K562 (cell line): ENCODE data around the gene SNX17. TPM values are rescaled to one million over a fixed set of nuclear protein-coding genes. Genes with fewer than 3 reads are reported as not detected.
A peak's percentile ranks its signal among the peaks of the same experiment; 100 is the strongest.

Experiments used
- ARID1B ChIP-seq: fragments of 450-650 bp; IDR thresholded peaks from 2 replicates; pipeline ENCODE4 v1.6.1; 2016; ENCODE audit warnings: antibody characterized with exemption, mild to moderate bottlenecking, inconsistent platforms
- CTCF ChIP-seq, 3 experiments: IDR thresholded peaks in 2 of 3; conservative IDR thresholded peaks in 1 of 3; 2 replicates each; pipeline ENCODE4 v1.5.1; 2011 to 2012; ENCODE audit warnings: low read length in 3 of 3, mild to moderate bottlenecking in 3 of 3, control low read depth in 2 of 3, improper control_type of control experiment in 1 of 3, inconsistent platforms in 1 of 3, low read depth in 1 of 3, mixed read lengths in 1 of 3, moderate library complexity in 1 of 3; ENCODE audit not compliant: insufficient read depth in 2 of 3
- KDM5B ChIP-seq: fragments of 200-600 bp; sonication (generic); IDR thresholded peaks from 2 replicates; pipeline ENCODE4 v1.6.1; 2012; ENCODE audit warnings: low read depth, mild to moderate bottlenecking, moderate library complexity, low read length, control low read depth, inconsistent platforms; ENCODE audit not compliant: insufficient replicate concordance
- MEF2D ChIP-seq: conservative IDR thresholded peaks from 2 replicates; pipeline ENCODE4 v1.6.1; 2016; ENCODE audit warnings: low read depth, missing genetic modification characterization, missing compliant biosample characterization
- MYC ChIP-seq, 2 experiments: fragments of 250-450 bp in 1 of 2; sonication (Bioruptor Pico) in 1 of 2; IDR thresholded peaks; 2 replicates each; pipeline versions ENCODE4 v1.5.1 to v1.6.1; 2012 to 2021; ENCODE audit warnings: low read depth in 2 of 2, borderline replicate concordance in 1 of 2, improper control_type of control experiment in 1 of 2, low read length in 1 of 2, mild to moderate bottlenecking in 1 of 2, moderate library complexity in 1 of 2
- NR2C1 ChIP-seq, 2 experiments: fragments of 450-650 bp; IDR thresholded peaks; 2 replicates each; pipeline ENCODE4 v1.6.1; 2017; ENCODE audit warnings: mild to moderate bottlenecking in 2 of 2, antibody characterized with exemption in 1 of 2, inconsistent platforms in 1 of 2, missing compliant biosample characterization in 1 of 2, missing genetic modification characterization in 1 of 2
- OTX1 ChIP-seq: fragments of 450-650 bp; formaldehyde crosslinking; IDR thresholded peaks from 2 replicates; pipeline ENCODE4 v1.4.0; 2022; ENCODE audit warnings: mild to moderate bottlenecking
- SAP30 ChIP-seq: fragments of 200-600 bp; sonication (generic); IDR thresholded peaks from 2 replicates; pipeline ENCODE4 v1.6.1; 2012; ENCODE audit warnings: borderline replicate concordance, low read depth, mild to moderate bottlenecking, moderate library complexity, low read length, control low read depth, inconsistent platforms; ENCODE audit not compliant: insufficient read depth, poor library complexity, severe bottlenecking
- SFPQ ChIP-seq: fragments of 200-400 bp; formaldehyde crosslinking; IDR thresholded peaks from 2 replicates; pipeline ENCODE4 v1.6.1; 2017; ENCODE audit warnings: mild to moderate bottlenecking, low read depth, low read length, moderate library complexity
- ZNF780A ChIP-seq: fragments of 250-450 bp; sonication (Bioruptor Pico); IDR thresholded peaks from 2 replicates; pipeline ENCODE4 v1.5.0; 2021; ENCODE audit warnings: mild to moderate bottlenecking
- polyA plus RNA-seq, 8 experiments: library from polyadenylated mRNA; depleted of rRNA in 4 of 8; stranded (reverse) in 5 of 8; unstranded in 3 of 8; fragments of >200 nt; fragmentation: Nextera tagmentation in 2 of 8; fragmentation: Illumina TruSeq in 1 of 8; extraction: Ambion mirVana in 2 of 8; extraction: Trizol in 1 of 8; gene quantifications; 2 replicates each; pipeline versions ENCODE4 v1.2.1 to v1.2.3, GENCODE V29; 2011 to 2014; ENCODE audit warnings: inconsistent platforms in 1 of 8, missing spikeins in 1 of 8
- total RNA-seq, 7 experiments: library from RNA; depleted of rRNA in 6 of 7; stranded (reverse); fragments of >200 nt in 6 of 7; fragmentation: Illumina TruSeq in 2 of 7; extraction: Trizol in 2 of 7; gene quantifications; 2 replicates each; pipeline versions ENCODE4 v1.2.1 to v1.2.3, GENCODE V29; 2011 to 2021; ENCODE audit warnings: low replicate concordance in 1 of 7
- TF ChIP-seq, protein P1 (sequence below): sonication (generic); formaldehyde crosslinking; IDR thresholded peaks from 2 replicates; pipeline ENCODE4 v1.8.0; 2022; ENCODE audit warnings: missing genetic modification reagents, mild to moderate bottlenecking, borderline replicate concordance
- TF ChIP-seq, protein P2 (sequence below): sonication (generic); formaldehyde crosslinking; IDR thresholded peaks from 2 replicates; pipeline ENCODE4 v1.9.0; 2022; ENCODE audit warnings: mild to moderate bottlenecking, missing genetic modification reagents

The SNX17 gene
- total and polyA plus RNA-seq, 9 of the 15 experiments (the other 6 are each of a cell fraction or from before 2014, with no cell fraction given): 3.0 to 75.7 (median 54.6) TPM

- TF ChIP-seq KDM5B: peak; percentile 14
- no peak for TF ChIP-seq ZNF780A (CRISPR knock-in tag)
- TF ChIP-seq SFPQ: no peak
- 0 out of 2 replicates have a peak, but pooled peaks have one; percentile 28 for TF ChIP-seq MEF2D
- TF ChIP-seq, protein P1, sequence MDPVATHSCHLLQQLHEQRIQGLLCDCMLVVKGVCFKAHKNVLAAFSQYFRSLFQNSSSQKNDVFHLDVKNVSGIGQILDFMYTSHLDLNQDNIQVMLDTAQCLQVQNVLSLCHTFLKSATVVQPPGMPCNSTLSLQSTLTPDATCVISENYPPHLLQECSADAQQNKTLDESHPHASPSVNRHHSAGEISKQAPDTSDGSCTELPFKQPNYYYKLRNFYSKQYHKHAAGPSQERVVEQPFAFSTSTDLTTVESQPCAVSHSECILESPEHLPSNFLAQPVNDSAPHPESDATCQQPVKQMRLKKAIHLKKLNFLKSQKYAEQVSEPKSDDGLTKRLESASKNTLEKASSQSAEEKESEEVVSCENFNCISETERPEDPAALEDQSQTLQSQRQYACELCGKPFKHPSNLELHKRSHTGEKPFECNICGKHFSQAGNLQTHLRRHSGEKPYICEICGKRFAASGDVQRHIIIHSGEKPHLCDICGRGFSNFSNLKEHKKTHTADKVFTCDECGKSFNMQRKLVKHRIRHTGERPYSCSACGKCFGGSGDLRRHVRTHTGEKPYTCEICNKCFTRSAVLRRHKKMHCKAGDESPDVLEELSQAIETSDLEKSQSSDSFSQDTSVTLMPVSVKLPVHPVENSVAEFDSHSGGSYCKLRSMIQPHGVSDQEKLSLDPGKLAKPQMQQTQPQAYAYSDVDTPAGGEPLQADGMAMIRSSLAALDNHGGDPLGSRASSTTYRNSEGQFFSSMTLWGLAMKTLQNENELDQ (CRISPR knock-in tag): 0 out of 2 replicates have a peak, but pooled peaks have one; percentile 38
- TF ChIP-seq, protein P2, sequence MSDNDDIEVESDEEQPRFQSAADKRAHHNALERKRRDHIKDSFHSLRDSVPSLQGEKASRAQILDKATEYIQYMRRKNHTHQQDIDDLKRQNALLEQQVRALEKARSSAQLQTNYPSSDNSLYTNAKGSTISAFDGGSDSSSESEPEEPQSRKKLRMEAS (CRISPR knock-in tag): no peak
- TF ChIP-seq CTCF (IDR thresholded peaks at IDR 0.05 in 2 of 3, conservative IDR thresholded peaks at IDR 0.05 in 1 of 3; ENCODE audit: insufficient read depth in 2 of 3, low read depth in 1 of 3, low read length in 3 of 3): no peak
- peak; percentile 53 for TF ChIP-seq ARID1B
- peak; percentile 10; the same call in 1 of the 2 replicates for TF ChIP-seq MYC (IDR thresholded peaks at IDR 0.05; ENCODE audit: low read depth, low read length)
- 0 out of 2 replicates have a peak, but pooled peaks have one; percentile 33 for TF ChIP-seq MYC (CRISPR knock-in tag; IDR thresholded peaks at IDR 0.05; ENCODE audit: borderline replicate concordance, low read depth)
- peak; percentile 98 for TF ChIP-seq NR2C1 (IDR thresholded peaks at IDR 0.05)
- peak; percentile 97 for TF ChIP-seq NR2C1 (tag; IDR thresholded peaks at IDR 0.05)
- peak; percentile 35 for TF ChIP-seq SAP30
- TF ChIP-seq OTX1: peak; percentile 26; the same call in 1 of the 2 replicates
These were observed 9.6 kb downstream of the SNX17 start (continued) for GRCh38 chr2:27379836-27380625.
